ENCODE results near the gene B4GALT6. TPM values are rescaled to one million over a fixed set of nuclear protein-coding genes. Genes with fewer than 3 reads are reported as not detected.

Gene B4GALT6
- total and polyA plus RNA-seq, 9 donors, result 2.1 to 16.5 (median 6.5) TPM

DNA sequence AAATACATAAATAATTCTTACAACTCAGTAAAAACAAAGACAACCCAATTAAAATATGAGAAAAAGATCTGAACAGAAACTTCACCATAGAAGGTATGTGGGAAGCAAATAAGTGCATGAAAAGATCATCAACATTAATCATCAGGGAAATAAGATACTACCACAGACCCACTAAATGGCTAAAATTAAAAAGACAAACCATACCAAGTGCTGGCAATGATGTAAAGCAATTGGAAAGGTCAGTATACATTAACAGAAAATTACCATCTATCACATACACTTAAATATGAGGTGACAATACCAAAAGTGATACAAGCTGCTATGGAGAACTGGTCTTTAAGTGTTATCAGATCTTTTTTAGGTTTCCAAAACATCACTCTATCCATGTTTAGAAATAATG, 48.0 kb downstream of the B4GALT6 start:
- no peaks in the 10 kb centered on the region for H3K36me3 ChIP-seq
- H3K4me1 ChIP-seq (ENCODE audit: insufficient read depth), result no peaks in the 10 kb centered on the region
- TF ChIP-seq POLR2A (IDR thresholded peaks at IDR 0.05) (no peak), EP300 (IDR thresholded peaks at IDR 0.05) (no peak)
- TF ChIP-seq, protein P1, sequence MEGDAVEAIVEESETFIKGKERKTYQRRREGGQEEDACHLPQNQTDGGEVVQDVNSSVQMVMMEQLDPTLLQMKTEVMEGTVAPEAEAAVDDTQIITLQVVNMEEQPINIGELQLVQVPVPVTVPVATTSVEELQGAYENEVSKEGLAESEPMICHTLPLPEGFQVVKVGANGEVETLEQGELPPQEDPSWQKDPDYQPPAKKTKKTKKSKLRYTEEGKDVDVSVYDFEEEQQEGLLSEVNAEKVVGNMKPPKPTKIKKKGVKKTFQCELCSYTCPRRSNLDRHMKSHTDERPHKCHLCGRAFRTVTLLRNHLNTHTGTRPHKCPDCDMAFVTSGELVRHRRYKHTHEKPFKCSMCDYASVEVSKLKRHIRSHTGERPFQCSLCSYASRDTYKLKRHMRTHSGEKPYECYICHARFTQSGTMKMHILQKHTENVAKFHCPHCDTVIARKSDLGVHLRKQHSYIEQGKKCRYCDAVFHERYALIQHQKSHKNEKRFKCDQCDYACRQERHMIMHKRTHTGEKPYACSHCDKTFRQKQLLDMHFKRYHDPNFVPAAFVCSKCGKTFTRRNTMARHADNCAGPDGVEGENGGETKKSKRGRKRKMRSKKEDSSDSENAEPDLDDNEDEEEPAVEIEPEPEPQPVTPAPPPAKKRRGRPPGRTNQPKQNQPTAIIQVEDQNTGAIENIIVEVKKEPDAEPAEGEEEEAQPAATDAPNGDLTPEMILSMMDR (IDR thresholded peaks at IDR 0.05), result no peak
- H3K27ac ChIP-seq, result no peak overlapping the region
- no peak overlapping the region for H3K4me3 ChIP-seq
- DNase-seq, result no peak
- H3K27me3 ChIP-seq, result no peaks in the 10 kb centered on the region
- H3K9me3 ChIP-seq, result no peaks in the 10 kb centered on the region
- intact Hi-C loops (cut with DNase I), result no loop called here

DNA sequence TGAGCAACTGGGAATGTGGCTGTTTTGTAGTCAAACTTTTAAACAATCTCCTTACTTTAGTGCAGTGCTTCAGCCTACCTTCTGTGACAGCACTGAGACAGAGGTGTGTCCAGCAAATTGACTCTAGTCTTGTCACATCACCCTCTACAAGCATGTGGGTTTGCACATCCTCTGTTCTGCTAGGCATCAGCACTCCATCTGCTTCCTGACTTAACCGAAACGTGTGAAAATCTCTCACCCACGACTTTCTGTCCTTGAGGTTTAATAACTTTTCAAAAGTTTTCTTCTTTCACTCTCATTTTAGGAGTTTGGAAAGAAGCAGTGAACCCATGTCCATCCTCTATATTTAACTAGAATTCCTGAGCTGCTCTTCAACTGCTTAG, 50.1 kb downstream of the B4GALT6 start:
- WGBS, 3 donors, result 59 to 68% (median 66%) methylated on average over 3 of the region's 3 CpGs
- Histone ChIP-seq H3K4me1 (ENCODE audit: insufficient read depth) (no peaks in the 10 kb centered on the region), H3K36me3 (no peaks in the 10 kb centered on the region), H3K9me3 (no peaks in the 10 kb centered on the region), H3K27me3 (no peaks in the 10 kb centered on the region), H3K27ac (no peak overlapping the region), H3K4me3 (no peak overlapping the region)
- DNase-seq, result no peak
- intact Hi-C loops (cut with DNase I), result no loop called here
- no peak for TF ChIP-seq POLR2A (IDR thresholded peaks at IDR 0.05)
- TF ChIP-seq, protein P1 (IDR thresholded peaks at IDR 0.05), result no peak
- TF ChIP-seq EP300 (IDR thresholded peaks at IDR 0.05), result no peak

DNA sequence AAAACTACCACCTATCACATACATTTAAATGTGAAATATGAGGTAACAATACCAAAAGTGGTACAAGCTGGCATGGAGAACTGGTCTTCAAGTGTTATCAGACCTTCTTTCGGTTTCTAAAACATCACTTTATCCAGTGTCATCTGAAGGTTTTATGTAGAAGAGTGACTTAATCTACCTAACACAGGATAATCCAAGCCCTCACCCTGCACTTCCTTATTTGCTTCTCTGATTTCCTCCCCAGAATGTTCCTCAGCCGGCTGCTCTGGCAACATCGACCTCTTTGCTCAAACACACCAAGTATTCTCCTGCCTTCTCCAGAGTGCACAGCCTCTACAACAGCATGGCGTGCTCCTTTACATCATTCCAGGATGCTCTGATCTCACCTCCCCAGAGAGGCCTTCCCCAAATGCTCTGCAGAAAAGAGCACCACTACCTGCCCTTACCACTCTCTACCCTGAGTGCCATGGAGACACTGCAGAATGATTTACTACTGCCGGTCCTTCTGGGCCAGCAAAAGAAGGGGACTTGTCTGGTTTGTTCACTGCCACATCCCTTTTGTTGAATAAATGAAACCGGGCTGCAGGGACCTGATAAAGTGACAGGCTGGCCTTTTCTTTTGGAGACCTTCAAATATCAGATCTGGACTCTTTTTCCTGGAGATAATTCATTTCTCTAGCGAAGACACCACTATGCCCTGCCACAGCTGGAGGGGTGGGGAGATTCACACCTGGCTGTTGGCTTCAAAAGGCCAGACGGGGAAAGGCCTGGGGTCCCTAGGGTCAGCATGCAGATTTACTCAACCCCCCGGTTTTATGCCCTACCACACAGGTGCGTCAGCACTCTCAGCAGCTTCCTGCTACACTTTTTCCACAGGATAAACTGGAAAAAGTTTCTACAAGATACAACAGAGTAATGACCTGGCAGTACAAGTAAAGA, 50.7 kb downstream of the B4GALT6 start:
- DNase-seq, result no peak
- Histone ChIP-seq H3K36me3 (no peaks in the 10 kb centered on the region), H3K9me3 (no peaks in the 10 kb centered on the region), H3K4me1 (ENCODE audit: insufficient read depth) (no peaks in the 10 kb centered on the region), H3K4me3 (no peak overlapping the region), H3K27me3 (no peaks in the 10 kb centered on the region), H3K27ac (no peak overlapping the region)
- WGBS, 3 donors, result 83 to 87% (median 87%) methylated on average over 10 of the region's 10 CpGs
- no peak for TF ChIP-seq EP300 (IDR thresholded peaks at IDR 0.05)
- no peak for TF ChIP-seq POLR2A (IDR thresholded peaks at IDR 0.05)
- TF ChIP-seq, protein P1 (IDR thresholded peaks at IDR 0.05), result no peak
- intact Hi-C loops (cut with DNase I), result no loop called here

DNA sequence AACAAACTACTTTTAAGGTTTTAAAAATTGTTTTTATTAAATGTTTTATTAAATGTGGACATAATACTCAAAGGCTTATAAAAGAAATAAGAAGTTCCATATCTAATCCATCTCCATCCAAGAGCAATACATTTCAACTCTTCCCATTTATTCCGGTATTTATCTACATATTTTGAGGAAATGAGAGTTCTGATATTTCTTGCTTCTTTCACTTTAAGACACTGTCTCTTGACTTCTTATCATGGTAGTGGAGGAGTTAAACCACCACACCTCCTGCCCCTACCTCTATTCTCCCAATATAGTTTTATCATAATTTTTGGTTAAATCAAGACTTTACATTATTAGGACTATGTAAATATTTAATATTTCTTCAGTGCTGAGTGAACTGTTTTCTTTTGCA, 52.0 kb downstream of the B4GALT6 start:
- 88 to 92% (median 90%) methylated on average over 1 of the region's 1 CpG for WGBS, 3 donors
- intact Hi-C loops (cut with DNase I), result no loop called here
- TF ChIP-seq EP300 (IDR thresholded peaks at IDR 0.05) (no peak), POLR2A (IDR thresholded peaks at IDR 0.05) (no peak)
- TF ChIP-seq, protein P1 (IDR thresholded peaks at IDR 0.05), result no peak

More for the DNA sequence above, 52.0 kb downstream of the B4GALT6 start:
- H3K4me3 ChIP-seq, result no peak overlapping the region
- H3K27me3 ChIP-seq, result no peaks in the 10 kb centered on the region
- no peaks in the 10 kb centered on the region for H3K36me3 ChIP-seq
- H3K4me1 ChIP-seq (ENCODE audit: insufficient read depth), result no peaks in the 10 kb centered on the region
- no peak overlapping the region for H3K27ac ChIP-seq
- DNase-seq, result no peak
- no peaks in the 10 kb centered on the region for H3K9me3 ChIP-seq
